SKM-1 treated with dmso at 0.1 percent for 144 hours (cell line): ENCODE measurements around the gene SCP2.

ENCODE experiments used
- DNase-seq: peaks from one replicate; lab custom pipeline; 2025; ENCODE audit not compliant: unreplicated experiment; lab: John Stamatoyannopoulos, UW

Gene SCP2

DNA sequence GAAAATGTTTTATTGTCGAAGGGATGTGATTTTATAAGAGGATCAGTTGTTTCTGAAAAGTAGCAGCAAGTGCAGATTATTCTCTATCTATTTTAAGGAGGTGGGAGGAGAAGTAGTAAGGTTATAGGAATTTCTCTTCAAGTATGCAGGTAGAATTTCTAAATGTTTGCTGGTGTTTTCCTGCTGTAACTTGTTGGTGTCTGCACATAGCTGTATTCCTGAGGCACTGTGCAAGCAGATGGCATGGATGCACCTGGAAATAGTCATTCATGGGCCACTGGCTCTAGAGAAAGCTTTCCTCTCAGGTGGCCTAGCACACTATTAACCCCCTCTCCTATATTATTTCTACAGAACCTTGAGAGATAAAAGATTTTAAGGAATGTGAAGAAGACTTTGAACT, 104.7 kb downstream of the SCP2 start:
- DNase-seq: no peak

GRCh38 chr1:53037159-53037558, 110.1 kb downstream of the SCP2 start:
- DNase-seq: no peak

GRCh38 chr1:53038566-53038965, 111.5 kb downstream of the SCP2 start:
- no peak for DNase-seq

DNA sequence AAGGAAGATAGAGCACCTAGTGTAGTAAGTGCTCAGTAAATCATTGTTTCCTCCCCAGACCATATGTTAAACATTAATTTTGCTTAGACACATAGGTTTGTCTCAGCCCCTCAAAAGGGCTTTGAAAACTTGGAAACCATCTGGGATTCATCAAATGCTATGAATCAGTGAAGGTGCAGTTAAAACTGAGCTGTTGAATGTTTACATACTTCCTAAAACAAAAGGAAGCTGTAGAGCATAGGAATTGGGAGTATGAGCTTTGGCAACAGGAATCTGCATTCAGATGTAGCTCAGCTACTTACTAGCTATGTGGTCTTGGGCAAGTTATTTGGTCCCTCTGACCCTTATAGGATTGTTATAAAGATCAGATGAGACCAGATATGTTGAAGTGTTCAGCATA, 116.2 kb downstream of the SCP2 start:
- DNase-seq: no peak

- no peak for DNase-seq
Measured at GRCh38 chr1:53044926-53045325, 117.8 kb downstream of the SCP2 start.

GRCh38 chr1:53046930-53047329, 119.9 kb downstream of the SCP2 start:
- no peak for DNase-seq

DNA sequence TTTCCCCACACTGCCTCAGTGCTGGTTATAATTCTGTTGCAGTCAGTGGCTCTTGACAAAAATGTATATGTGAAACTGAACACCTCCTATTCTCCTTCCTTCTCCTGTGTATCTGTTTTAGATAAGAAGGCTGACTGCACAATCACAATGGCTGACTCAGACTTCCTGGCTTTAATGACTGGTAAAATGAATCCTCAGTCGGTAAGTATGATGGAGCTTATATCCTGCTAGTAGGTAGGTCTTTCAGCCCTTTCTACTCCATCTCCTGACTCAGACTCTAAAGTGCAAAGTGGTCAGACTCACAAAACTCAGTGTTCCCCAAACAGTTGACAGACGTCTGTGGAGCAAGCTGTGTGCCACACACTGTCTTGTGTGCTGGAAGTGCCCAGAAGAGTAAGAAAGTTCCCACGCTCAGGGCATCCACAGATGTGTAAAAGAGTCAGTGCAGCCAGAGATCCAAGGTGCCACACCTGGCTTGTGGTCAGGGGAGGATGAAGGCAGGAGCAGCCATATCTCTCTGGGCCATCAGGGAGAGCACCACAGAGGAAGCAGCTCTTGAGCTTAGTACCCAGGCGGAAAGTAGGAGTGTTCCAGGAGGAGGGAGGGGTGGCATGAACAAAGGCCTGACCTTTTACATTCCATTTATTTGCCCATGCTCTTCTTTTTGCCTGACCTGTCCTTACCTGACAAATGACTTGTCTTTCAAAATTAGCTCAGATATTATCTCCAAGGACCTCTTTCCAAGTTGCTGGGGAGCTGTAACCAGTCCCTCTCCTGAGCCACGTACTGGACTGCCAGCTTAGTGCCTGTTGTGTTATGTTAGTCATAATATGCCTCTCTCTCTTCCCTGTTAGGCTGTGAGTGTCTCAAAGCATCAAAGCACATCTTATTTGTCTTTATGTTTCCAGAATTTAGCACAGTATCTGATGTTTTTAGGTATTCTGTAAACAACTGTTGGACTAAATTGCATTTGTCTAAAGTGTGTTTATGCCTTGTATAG, 121.0 kb downstream of the SCP2 start:
- DNase-seq: no peak

GRCh38 chr1:53048960-53049573, 122.0 kb downstream of the SCP2 start:
- no peak for DNase-seq

DNA sequence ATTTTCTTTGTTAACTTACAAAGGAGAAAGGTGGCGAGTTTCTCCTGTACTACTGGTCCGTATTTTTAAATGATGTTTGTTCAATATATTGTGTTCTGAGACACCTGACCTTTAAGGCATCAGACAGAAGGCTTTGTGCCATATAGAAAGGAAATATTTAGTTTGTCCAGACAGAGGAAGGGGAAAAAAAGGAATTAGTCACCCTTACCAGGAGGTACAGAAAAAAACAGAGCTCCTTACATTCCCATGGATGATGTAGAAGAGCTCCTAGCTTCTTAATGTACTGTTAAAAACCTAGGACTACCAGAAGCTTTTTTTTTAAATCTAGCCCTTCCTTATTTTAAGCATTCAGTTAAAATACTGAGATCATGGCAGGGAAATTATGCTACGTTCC, 122.5 kb downstream of the SCP2 start:
- DNase-seq: no peak

- DNase-seq: no peak
Measured at GRCh38 chr1:53050310-53050709, 123.2 kb downstream of the SCP2 start.

DNA sequence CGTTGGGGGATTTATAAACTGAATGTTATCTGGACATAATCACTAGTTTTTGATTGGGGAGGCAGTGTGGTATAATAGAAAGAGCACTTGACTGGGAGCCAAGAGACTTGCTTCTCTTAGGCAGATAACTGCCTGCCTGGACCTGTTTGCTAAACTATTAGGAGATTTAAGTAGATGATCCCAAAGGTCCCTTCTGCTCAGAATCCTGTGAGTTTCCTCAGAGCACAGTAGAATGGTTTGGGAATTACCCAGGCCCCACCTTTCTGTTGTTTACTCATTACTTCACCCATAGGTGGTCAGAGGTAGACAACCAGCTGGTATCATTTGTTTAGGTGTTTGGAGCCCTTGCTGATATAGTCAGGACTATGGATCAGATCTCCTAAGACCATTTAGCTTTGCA, 124.6 kb downstream of the SCP2 start:
- DNase-seq: no peak

DNA sequence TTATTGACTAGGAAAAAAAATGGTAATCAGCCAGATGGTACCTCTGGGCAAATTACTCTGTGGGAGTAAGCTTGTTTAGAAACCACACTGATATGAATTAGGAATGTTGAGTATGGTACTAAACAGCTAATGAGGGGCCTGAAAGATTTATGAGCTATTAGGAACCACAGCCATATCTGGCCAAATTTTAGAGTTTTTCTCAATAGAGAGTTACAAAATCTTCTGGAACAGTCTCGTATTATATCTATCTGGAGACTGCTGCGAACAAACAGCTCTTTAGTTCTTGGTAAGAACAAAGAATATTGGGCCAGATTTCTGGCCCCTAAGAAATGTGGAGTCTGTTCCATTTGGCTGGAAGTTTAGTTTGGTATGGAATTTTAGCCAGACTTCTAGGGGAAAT, 130.1 kb downstream of the SCP2 start:
- DNase-seq: no peak

- DNase-seq: no peak
Measured at GRCh38 chr1:53060579-53060978, 133.5 kb downstream of the SCP2 start.

DNA sequence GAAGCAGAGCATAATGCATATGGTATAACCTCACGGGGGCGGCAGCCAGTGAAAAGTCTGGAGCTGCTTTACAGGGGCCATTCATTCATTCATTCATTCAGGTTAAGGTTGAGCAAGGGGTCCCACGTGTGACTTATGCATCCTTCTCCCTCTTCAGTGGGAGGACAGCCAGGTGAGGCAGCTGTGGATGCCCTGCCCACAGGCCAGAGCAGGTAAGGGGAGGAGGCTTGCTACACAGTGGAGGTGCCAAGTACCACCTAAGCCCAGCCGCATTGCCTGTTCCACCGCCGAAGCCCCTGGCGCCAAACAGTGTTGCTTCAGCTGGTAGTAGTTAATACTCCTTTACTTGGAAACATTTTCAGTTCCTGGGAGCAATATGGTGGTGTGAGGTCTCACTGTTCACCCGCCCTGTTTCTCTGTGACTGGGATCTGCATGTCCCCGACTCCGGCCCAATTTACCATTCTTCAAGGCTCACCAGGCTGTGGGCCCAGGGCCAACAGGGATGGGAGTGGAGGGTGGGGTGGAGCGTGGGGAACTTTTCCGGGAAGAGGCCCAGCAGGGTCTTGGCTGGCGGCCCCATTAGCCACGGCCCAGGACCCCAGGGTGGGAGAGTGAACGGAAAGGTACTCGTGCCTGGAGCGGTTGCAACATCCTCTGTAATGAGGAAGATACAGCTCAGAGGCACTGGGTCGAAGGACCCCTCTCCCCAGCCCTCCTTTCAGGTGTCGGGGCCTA, 134.2 kb downstream of the SCP2 start:
- no peak for DNase-seq

DNA sequence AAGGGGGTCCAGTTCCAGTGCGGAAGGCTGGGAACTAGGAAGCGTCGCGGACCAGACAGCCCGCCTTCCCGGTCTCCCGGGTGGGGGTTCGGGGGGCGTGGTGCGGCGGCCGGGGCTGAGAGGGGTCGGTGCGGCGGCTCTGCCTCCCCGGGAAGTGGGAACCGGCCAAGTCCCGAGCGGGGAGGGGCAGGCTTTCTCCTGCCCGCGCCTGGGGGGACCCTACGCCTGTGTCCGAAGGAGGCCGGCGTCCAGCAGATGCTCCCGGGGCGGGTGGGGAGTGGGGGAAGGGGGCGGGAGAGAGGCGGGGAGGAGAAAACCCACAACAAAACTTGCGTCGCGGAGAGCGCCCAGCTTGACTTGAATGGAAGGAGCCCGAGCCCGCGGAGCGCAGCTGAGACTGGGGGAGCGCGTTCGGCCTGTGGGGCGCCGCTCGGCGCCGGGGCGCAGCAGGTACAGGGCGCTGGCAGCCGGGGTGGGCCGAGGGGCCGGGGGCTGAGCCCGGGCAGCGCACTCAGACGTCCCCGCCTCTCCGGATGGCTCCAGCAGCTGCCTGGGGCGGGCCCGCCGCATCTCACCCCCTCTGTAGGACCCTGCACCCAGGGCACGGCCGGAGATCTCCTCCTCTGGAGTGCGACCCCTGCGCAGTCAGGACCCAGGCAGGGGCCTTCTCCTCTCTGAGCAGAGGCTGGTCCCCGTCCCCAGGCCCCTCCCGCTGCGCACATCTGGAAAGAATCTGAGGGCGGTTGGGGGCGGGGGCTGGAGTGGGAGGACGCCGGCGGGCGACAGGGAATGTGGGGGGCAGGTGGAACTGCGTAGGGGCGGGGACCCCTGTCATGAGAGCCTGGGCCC, 135.0 kb downstream of the SCP2 start, which contains the start of gene PODN:
TSS of gene PODN (plus strand) at position 355 of the 849 bp plus-strand sequence. CDS start 7,643 bp downstream, outside the sequence.
- DNase-seq: no peak

- no peak for DNase-seq
Measured at GRCh38 chr1:53062708-53063591, 135.9 kb downstream of the SCP2 start.

DNA sequence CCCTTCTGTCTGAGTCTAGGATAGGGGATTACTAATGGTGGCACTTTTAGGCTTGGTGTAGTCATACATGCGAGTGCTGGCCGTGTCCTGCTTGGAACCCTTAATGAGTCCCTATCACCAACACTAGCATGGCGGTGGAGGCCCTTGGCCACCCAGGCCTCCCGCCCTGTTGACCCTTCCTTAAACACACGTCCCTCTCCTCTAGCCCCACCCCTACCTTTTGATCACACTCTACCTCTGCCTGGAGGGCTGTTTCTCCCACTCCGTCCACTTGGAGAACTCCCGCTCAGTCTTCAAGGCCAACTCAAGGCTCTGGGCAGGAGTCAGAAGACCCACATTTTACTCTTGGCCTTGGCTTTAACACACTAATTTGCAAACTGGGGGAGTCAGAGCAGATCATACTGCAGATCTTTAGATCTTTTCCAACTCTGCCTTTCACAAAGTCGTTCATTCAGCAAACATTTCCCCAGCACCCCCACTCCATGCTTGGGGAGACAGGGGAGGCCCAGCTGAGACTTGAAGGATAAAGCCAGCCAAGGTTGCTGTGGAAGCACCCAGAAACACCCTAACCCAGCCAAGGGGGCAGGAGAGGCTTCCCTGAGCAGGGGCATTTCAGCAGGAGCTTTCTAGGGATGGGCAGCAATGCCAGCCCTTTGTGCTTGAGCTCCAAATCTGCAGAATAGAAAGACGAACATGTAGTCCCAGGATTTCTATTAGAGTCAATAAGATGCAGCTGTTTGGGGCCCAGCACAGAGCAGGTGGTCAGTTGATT, 136.9 kb downstream of the SCP2 start:
- DNase-seq: no peak

- no peak for DNase-seq
Measured at GRCh38 chr1:53065391-53065790, 138.3 kb downstream of the SCP2 start.

GRCh38 chr1:53066488-53066887, 139.4 kb downstream of the SCP2 start:
- no peak for DNase-seq
